A549 (cell line): ENCODE data around the gene RBMS3. TPM values are rescaled to one million over a fixed set of nuclear protein-coding genes. Genes with fewer than 3 reads are reported as not detected.

ENCODE experiments used
- ATAC-seq, 2 experiments: fragments of 200-7000 bp in 1 of 2; fragments of >200 bp in 1 of 2; cut with Nextera tagmentation in 1 of 2; cut with Tn5 transposase in 1 of 2; 3 replicates each; pipeline versions ENCODE4 v1.8.0 to v1.9.1; 2018 to 2020; ENCODE audit warnings: mild to moderate bottlenecking in 1 of 2, moderate library complexity in 1 of 2
- CTCF ChIA-PET: fragments of 300-600 bp; sonication (Branson Sonifier 250); formaldehyde crosslinking; extraction: SDS; loops from one replicate; lab custom pipeline; 2021; ENCODE audit warnings: antibody characterized with exemption, inconsistent platforms; lab: Yijun Ruan, JAX
- POLR2A ChIA-PET: fragments of 350-600 bp; formaldehyde crosslinking; extraction: SDS; loops from one replicate; lab custom pipeline; 2021; ENCODE audit warnings: antibody characterized with exemption, inconsistent platforms; lab: Yijun Ruan, JAX
- DNase-seq, 2 experiments: peaks; one replicate each; pipeline versions ENCODE4 v3.0.0 to v3.0.0-alpha.2; 2011 to 2016; ENCODE audit warnings: low read depth in 1 of 2, low spot score in 1 of 2
- FAIRE-seq: peaks from 2 replicates; lab custom pipeline; 2011; peaks lifted over from hg19 to GRCh38; lab: Jason Lieb, UNC
- H3K27ac ChIP-seq, 2 experiments: fragments of >200 bp; sonication (Bioruptor Twin); formaldehyde crosslinking; 3 replicates each; pipeline ENCODE4 v1.5.1; 2016 to 2017
- H3K4me1 ChIP-seq: fragments of >200 bp; sonication (Bioruptor Twin); formaldehyde crosslinking; 3 replicates; pipeline ENCODE4 v1.6.1; 2016
- H3K4me2 ChIP-seq: fragments of >200 bp; sonication (Bioruptor Twin); formaldehyde crosslinking; 3 replicates; pipeline ENCODE4 v1.6.1; 2016
- H3K4me3 ChIP-seq: fragments of >200 bp; sonication (Bioruptor Twin); formaldehyde crosslinking; 3 replicates; pipeline ENCODE4 v1.5.1; 2016
- H3K9me3 ChIP-seq: fragments of >200 bp; sonication (Bioruptor Twin); formaldehyde crosslinking; 3 replicates; pipeline ENCODE4 v1.6.1; 2016
- CBX2 ChIP-seq: fragments of 200-600 bp; sonication (generic); IDR thresholded peaks from 2 replicates; pipeline ENCODE4 v1.6.1; 2016; ENCODE audit warnings: low read depth, mild to moderate bottlenecking, borderline replicate concordance
- CEBPB ChIP-seq, 2 experiments: fragments of >200 bp in 1 of 2; sonication (Bioruptor Twin) in 1 of 2; formaldehyde crosslinking in 1 of 2; IDR thresholded peaks; 2 replicates each; pipeline ENCODE4 v1.6.1; 2012 to 2016
- CHD2 ChIP-seq: fragments of 150-350 bp; IDR thresholded peaks from 2 replicates; pipeline ENCODE4 v1.6.1; 2014; ENCODE audit warnings: low read length; ENCODE audit not compliant: partially characterized antibody
- CHD4 ChIP-seq: fragments of 200-600 bp; sonication (generic); IDR thresholded peaks from 2 replicates; pipeline ENCODE4 v1.6.1; 2016; ENCODE audit warnings: antibody characterized with exemption, mild to moderate bottlenecking, borderline replicate concordance
- EHF ChIP-seq: fragments of 250-450 bp; sonication (Bioruptor Pico); IDR thresholded peaks from 2 replicates; pipeline ENCODE4 v1.5.0; 2020; ENCODE audit warnings: mild to moderate bottlenecking
- HDAC2 ChIP-seq: fragments of 200-600 bp; sonication (generic); IDR thresholded peaks from 2 replicates; pipeline ENCODE4 v1.6.1; 2016
- HOXA7 ChIP-seq: fragments of 250-450 bp; sonication (Bioruptor Pico); IDR thresholded peaks from 2 replicates; pipeline ENCODE4 v1.5.0; 2020; ENCODE audit warnings: mild to moderate bottlenecking, moderate library complexity
- HOXB13 ChIP-seq: fragments of 250-450 bp; sonication (Bioruptor Pico); IDR thresholded peaks from 2 replicates; pipeline ENCODE4 v1.5.0; 2020; ENCODE audit warnings: low read depth, mild to moderate bottlenecking, moderate library complexity
- HOXB5 ChIP-seq: fragments of 250-450 bp; sonication (Bioruptor Pico); IDR thresholded peaks from 2 replicates; pipeline ENCODE4 v1.5.0; 2020; ENCODE audit warnings: mild to moderate bottlenecking, moderate library complexity
- JUN ChIP-seq, 2 experiments: fragments of >200 bp; sonication (Bioruptor Twin); formaldehyde crosslinking; IDR thresholded peaks; 2 replicates in 1 of 2; 3 replicates in 1 of 2; pipeline ENCODE4 v1.6.1; 2016 to 2017
- JUNB ChIP-seq: fragments of >200 bp; sonication (Bioruptor Twin); formaldehyde crosslinking; IDR thresholded peaks from 2 replicates; pipeline ENCODE4 v1.6.1; 2016
- MAFK ChIP-seq: fragments of 450-650 bp; IDR thresholded peaks from 2 replicates; pipeline ENCODE4 v1.6.1; 2014; ENCODE audit not compliant: partially characterized antibody
- MYC ChIP-seq: IDR thresholded peaks from 2 replicates; pipeline ENCODE4 v1.6.1; 2012; ENCODE audit warnings: mild to moderate bottlenecking, inconsistent platforms, low read length, improper control_type of control experiment, borderline replicate concordance
- POLR2AphosphoS2 ChIP-seq: conservative IDR thresholded peaks from 2 replicates; pipeline ENCODE4 v1.6.1; 2012; ENCODE audit warnings: low read length, improper control_type of control experiment, inconsistent platforms
- RCOR1 ChIP-seq: fragments of 150-350 bp; IDR thresholded peaks from 2 replicates; pipeline ENCODE4 v1.6.1; 2014; ENCODE audit warnings: antibody characterized with exemption, low read length, low read depth
- RFX5 ChIP-seq: fragments of 450-650 bp; IDR thresholded peaks from 2 replicates; pipeline ENCODE4 v1.7.1; 2014; ENCODE audit warnings: antibody characterized with exemption, mild to moderate bottlenecking, moderate library complexity
- RNF2 ChIP-seq: fragments of 200-600 bp; sonication (generic); IDR thresholded peaks from 2 replicates; pipeline ENCODE4 v1.6.1; 2016; ENCODE audit warnings: low read depth, mild to moderate bottlenecking, antibody characterized with exemption, moderate library complexity, borderline replicate concordance
- TFCP2L1 ChIP-seq: fragments of 250-450 bp; sonication (Bioruptor Pico); IDR thresholded peaks from 2 replicates; pipeline ENCODE4 v1.5.0; 2021; ENCODE audit warnings: mild to moderate bottlenecking
- ZNF302 ChIP-seq: fragments of 250-450 bp; sonication (Bioruptor Pico); IDR thresholded peaks from 2 replicates; pipeline ENCODE4 v1.9.0; 2021; ENCODE audit warnings: inconsistent platforms, mild to moderate bottlenecking, moderate library complexity
- ZSCAN20 ChIP-seq: fragments of 250-450 bp; sonication (Bioruptor Pico); IDR thresholded peaks from 2 replicates; pipeline ENCODE4 v1.8.0; 2022; ENCODE audit warnings: mild to moderate bottlenecking, moderate library complexity
- WGBS: methylation state at CpG from one replicate; pipeline ENCODE4 v1.1.6; 2017; ENCODE audit errors: missing lambda C conversion rate; 5-methylcytosine and 5-hydroxymethylcytosine counted together
- polyA plus RNA-seq, 4 experiments: library from polyadenylated mRNA; depleted of rRNA in 3 of 4; stranded (reverse); fragments of >200 nt; fragmentation: RNase III in 1 of 4; extraction: RNeasy Plus Mini Kit Qiagen cat#74134 plus additional on column Dnase treatment in 1 of 4; gene quantifications; 2 replicates in 3 of 4; 3 replicates in 1 of 4; pipeline ENCODE4 v1.2.3, GENCODE V29; 2011 to 2017
- TF ChIP-seq, protein P1 (sequence below): IDR thresholded peaks from 2 replicates; pipeline ENCODE4 v1.6.1; 2012
- TF ChIP-seq, protein P2 (sequence below): fragments of >200 bp; sonication (Bioruptor Twin); formaldehyde crosslinking; IDR thresholded peaks from 3 replicates; pipeline ENCODE4 v1.6.1; 2016
- TF ChIP-seq, protein P3 (sequence below): fragments of 450-650 bp; IDR thresholded peaks from 2 replicates; pipeline ENCODE4 v1.6.1; 2014; ENCODE audit warnings: antibody characterized with exemption
- TF ChIP-seq, protein P4 (sequence below): IDR thresholded peaks from 2 replicates; pipeline ENCODE4 v1.6.1; 2012; ENCODE audit warnings: low read depth, borderline replicate concordance
- TF ChIP-seq, protein P5 (sequence below): fragments of >200 bp; sonication (Bioruptor Twin); formaldehyde crosslinking; IDR thresholded peaks from 3 replicates; pipeline ENCODE4 v1.5.1; 2016
- TF ChIP-seq, protein P6 (sequence below): fragments of >200 bp; sonication (Bioruptor Twin); formaldehyde crosslinking; IDR thresholded peaks from 2 replicates; pipeline ENCODE4 v1.6.1; 2016
- TF ChIP-seq, protein P7 (sequence below): fragments of 250-450 bp; sonication (Bioruptor Pico); IDR thresholded peaks from 2 replicates; pipeline ENCODE4 v1.5.0; 2020; ENCODE audit warnings: low read depth, mild to moderate bottlenecking, moderate library complexity

RBMS3 gene
- polyA plus RNA-seq, 2 of the 4 experiments (the other 2 are of a cell fraction), result 0.92 to 4.1 TPM

DNA sequence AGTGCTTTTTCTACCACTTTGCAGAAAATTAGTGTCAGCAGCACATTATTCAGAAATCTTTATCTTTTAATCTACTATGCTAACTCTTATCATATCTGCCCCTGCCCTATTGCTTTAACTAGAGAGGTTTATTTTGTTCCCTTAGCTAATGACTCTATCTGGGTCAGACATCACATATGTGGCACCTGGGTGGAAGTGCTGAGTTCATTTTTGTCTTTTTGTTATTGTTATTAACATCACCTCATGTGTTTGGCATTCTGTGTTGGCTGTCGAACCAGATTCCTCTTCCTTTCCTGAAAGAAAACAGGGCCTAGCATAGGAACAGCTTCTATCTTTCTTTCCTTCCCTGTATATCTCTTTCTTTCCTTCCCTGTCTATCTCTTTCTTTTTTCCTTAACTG is 100.7 kb downstream of the RBMS3 start:
- TF ChIP-seq, protein P1, sequence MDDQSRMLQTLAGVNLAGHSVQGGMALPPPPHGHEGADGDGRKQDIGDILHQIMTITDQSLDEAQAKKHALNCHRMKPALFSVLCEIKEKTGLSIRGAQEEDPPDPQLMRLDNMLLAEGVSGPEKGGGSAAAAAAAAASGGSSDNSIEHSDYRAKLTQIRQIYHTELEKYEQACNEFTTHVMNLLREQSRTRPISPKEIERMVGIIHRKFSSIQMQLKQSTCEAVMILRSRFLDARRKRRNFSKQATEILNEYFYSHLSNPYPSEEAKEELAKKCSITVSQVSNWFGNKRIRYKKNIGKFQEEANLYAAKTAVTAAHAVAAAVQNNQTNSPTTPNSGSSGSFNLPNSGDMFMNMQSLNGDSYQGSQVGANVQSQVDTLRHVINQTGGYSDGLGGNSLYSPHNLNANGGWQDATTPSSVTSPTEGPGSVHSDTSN, result no peak
- TF ChIP-seq MYC (no peak), TFCP2L1 (CRISPR knock-in tag) (no peak), HDAC2 (no peak), JUNB (no peak), CEBPB (IDR thresholded peaks at IDR 0.05) (no peak), RNF2 (no peak), CHD2 (no peak), RCOR1 (no peak), HOXB13 (CRISPR knock-in tag) (no peak), POLR2AphosphoS2 (no peak), HOXA7 (no peak), ZSCAN20 (CRISPR knock-in tag) (no peak), CHD4 (no peak)
- TF ChIP-seq, protein P2, sequence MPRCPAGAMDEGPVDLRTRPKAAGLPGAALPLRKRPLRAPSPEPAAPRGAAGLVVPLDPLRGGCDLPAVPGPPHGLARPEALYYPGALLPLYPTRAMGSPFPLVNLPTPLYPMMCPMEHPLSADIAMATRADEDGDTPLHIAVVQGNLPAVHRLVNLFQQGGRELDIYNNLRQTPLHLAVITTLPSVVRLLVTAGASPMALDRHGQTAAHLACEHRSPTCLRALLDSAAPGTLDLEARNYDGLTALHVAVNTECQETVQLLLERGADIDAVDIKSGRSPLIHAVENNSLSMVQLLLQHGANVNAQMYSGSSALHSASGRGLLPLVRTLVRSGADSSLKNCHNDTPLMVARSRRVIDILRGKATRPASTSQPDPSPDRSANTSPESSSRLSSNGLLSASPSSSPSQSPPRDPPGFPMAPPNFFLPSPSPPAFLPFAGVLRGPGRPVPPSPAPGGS, result no peak
- TF ChIP-seq, protein P3, sequence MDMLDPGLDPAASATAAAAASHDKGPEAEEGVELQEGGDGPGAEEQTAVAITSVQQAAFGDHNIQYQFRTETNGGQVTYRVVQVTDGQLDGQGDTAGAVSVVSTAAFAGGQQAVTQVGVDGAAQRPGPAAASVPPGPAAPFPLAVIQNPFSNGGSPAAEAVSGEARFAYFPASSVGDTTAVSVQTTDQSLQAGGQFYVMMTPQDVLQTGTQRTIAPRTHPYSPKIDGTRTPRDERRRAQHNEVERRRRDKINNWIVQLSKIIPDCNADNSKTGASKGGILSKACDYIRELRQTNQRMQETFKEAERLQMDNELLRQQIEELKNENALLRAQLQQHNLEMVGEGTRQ, result no peak
- TF ChIP-seq, protein P4, sequence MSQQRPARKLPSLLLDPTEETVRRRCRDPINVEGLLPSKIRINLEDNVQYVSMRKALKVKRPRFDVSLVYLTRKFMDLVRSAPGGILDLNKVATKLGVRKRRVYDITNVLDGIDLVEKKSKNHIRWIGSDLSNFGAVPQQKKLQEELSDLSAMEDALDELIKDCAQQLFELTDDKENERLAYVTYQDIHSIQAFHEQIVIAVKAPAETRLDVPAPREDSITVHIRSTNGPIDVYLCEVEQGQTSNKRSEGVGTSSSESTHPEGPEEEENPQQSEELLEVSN, result no peak
- TF ChIP-seq, protein P5, sequence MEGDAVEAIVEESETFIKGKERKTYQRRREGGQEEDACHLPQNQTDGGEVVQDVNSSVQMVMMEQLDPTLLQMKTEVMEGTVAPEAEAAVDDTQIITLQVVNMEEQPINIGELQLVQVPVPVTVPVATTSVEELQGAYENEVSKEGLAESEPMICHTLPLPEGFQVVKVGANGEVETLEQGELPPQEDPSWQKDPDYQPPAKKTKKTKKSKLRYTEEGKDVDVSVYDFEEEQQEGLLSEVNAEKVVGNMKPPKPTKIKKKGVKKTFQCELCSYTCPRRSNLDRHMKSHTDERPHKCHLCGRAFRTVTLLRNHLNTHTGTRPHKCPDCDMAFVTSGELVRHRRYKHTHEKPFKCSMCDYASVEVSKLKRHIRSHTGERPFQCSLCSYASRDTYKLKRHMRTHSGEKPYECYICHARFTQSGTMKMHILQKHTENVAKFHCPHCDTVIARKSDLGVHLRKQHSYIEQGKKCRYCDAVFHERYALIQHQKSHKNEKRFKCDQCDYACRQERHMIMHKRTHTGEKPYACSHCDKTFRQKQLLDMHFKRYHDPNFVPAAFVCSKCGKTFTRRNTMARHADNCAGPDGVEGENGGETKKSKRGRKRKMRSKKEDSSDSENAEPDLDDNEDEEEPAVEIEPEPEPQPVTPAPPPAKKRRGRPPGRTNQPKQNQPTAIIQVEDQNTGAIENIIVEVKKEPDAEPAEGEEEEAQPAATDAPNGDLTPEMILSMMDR, result no peak
- TF ChIP-seq, all 56 proteins: peak for 0
- ATAC-seq (no peak), DNase-seq (no peak), FAIRE-seq (no peak)
- POLR2A ChIA-PET, result no interaction called here
- Histone ChIP-seq H3K4me1 (no peaks in the 10 kb centered on the region), H3K9me3 (no peaks in the 10 kb centered on the region), H3K4me2 (no peak overlapping the region), H3K27ac (no peak overlapping the region), H3K4me3 (no peak overlapping the region)
- CTCF ChIA-PET, result no interaction called here
- WGBS, result 74% methylated on average over 1 of the region's 1 CpG

DNA sequence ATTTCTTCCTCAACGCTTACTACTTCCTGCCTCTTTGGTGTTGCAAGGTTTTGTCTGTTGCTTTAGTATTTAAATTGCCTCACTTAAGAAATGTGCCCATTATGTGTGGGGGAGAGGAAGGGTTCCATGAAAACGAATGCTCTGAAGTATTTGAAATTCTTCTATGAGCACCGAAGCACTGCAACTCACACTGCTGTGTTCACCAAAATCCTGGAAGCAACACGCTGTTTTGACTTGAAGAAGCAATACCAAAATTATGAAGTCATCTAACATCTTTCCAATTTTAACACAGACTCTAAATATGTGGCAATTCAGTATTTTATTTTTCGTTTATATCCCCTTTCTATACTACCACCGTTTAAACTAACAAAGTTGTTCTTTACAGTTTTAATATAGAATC is 101.5 kb downstream of the RBMS3 start:
- ChIA-PET POLR2A (no interaction called here), CTCF (no interaction called here)
- no peak overlapping the region for H3K27ac ChIP-seq
- ATAC-seq (no peak), DNase-seq (no peak), FAIRE-seq (no peak)
- no peaks in the 10 kb centered on the region for H3K4me1 ChIP-seq
- H3K4me2 ChIP-seq, result no peak overlapping the region
- H3K4me3 ChIP-seq, result no peak overlapping the region
- H3K9me3 ChIP-seq, result no peaks in the 10 kb centered on the region
- WGBS, result 80% methylated on average over 6 of the region's 6 CpGs
- TF ChIP-seq HOXB5 (CRISPR knock-in tag) (no peak), RCOR1 (no peak), MAFK (no peak), ZNF302 (CRISPR knock-in tag) (no peak), HDAC2 (no peak), JUNB (no peak), MYC (no peak), JUN (IDR thresholded peaks at IDR 0.05) (no peak), CBX2 (no peak), EHF (CRISPR knock-in tag) (no peak), RFX5 (no peak), ZSCAN20 (CRISPR knock-in tag) (no peak)
- TF ChIP-seq, protein P3, result no peak
- TF ChIP-seq, protein P6, sequence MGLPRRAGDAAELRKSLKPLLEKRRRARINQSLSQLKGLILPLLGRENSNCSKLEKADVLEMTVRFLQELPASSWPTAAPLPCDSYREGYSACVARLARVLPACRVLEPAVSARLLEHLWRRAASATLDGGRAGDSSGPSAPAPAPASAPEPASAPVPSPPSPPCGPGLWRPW, result no peak
- TF ChIP-seq, protein P1, result no peak
- TF ChIP-seq, protein P7, sequence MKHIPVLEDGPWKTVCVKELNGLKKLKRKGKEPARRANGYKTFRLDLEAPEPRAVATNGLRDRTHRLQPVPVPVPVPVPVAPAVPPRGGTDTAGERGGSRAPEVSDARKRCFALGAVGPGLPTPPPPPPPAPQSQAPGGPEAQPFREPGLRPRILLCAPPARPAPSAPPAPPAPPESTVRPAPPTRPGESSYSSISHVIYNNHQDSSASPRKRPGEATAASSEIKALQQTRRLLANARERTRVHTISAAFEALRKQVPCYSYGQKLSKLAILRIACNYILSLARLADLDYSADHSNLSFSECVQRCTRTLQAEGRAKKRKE, result no peak
